Mesothelial cell of epicardium (in vitro differentiated cells): Measurements from ENCODE around the gene KL. TPM values are rescaled to one million over a fixed set of nuclear protein-coding genes. Genes with fewer than 3 reads are reported as not detected.

ENCODE experiments used
- DNase-seq, 2 experiments: peaks; one replicate each; pipeline ENCODE4 v3.0.0; 2021; ENCODE audit warnings: low spot score in 2 of 2; ENCODE audit not compliant: unreplicated experiment in 2 of 2
- H3K27ac Mint-ChIP-seq: 2 replicates; pipeline ENCODE4 v1.8.0; 2021; ENCODE audit warnings: mixed read lengths
- H3K27me3 Mint-ChIP-seq: 2 replicates; pipeline ENCODE4 v1.8.0; 2021; ENCODE audit warnings: low read depth, mixed read lengths
- H3K36me3 Mint-ChIP-seq: 2 replicates; pipeline ENCODE4 v1.8.0; 2021; ENCODE audit warnings: mixed read lengths
- H3K4me1 Mint-ChIP-seq: 2 replicates; pipeline ENCODE4 v1.8.0; 2021; ENCODE audit warnings: mixed read lengths
- H3K4me3 Mint-ChIP-seq: 2 replicates; pipeline ENCODE4 v1.8.0; 2021; ENCODE audit warnings: mild to moderate bottlenecking, moderate library complexity, mixed read lengths
- H3K9me3 Mint-ChIP-seq: 2 replicates; pipeline ENCODE4 v1.8.0; 2021; ENCODE audit warnings: mixed read lengths
- CTCF ChIP-seq: fragments of 200-600 bp; sonication (generic); IDR thresholded peaks from one replicate; pipeline ENCODE4 v1.5.0; 2021; ENCODE audit warnings: antibody characterized with exemption; ENCODE audit not compliant: unreplicated experiment
- total RNA-seq: library from RNA; stranded (reverse); gene quantifications from 3 replicates; pipeline ENCODE4 v1.2.1, GENCODE V29; 2021

KL gene
- total RNA-seq, 1 donor from 2014 or later: 0.40 TPM

GRCh38 chr13:33110713-33111413 lies 94.6 kb downstream of the KL start:
- Mint-ChIP-seq H3K27me3 (no peaks in the 10 kb centered on the region), H3K4me3 (no peak overlapping the region), H3K4me1 (peaks cover 27% of the 10 kb centered on the region), H3K9me3 (no peaks in the 10 kb centered on the region), H3K36me3 (peaks cover 44% of the 10 kb centered on the region), H3K27ac (peak overlapping the region; percentile 10)
- no peak for TF ChIP-seq CTCF
- no peak for DNase-seq

DNA sequence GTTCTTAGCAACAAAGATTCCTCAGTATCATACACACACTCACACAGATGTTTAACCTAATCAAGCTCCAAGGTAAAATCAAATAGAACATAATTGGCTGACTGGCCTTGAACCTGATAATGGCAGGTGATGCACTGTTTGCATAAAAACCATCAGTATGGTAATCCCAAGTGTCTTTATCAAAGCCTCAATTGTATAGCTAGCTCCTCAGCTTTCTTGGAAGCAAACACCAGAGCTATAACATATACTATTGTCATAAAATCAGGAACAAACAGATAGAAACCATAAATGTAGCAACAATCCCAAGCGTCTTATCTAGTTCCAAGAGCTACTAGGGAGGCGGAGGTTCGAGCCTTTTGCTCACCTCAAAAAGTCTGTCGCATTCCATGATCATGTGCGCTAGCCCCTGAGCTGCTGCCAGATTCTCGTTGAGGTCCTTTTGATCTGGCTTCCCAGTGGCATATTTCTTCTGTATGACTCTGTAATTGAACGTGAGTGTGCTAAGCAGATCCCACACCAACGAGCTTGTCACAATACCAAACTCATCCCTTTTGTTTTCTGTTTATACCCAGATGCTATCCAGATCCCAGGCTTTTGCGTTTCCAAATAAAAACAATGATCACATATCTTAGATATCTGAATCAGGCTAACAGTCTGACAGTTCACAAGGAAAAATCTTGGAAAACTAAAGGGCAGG lies 95.3 kb downstream of the KL start:
- Mint-ChIP-seq H3K27me3 (no peaks in the 10 kb centered on the region), H3K27ac (peak overlapping the region; percentile 77), H3K9me3 (no peaks in the 10 kb centered on the region), H3K4me3 (no peak overlapping the region), H3K36me3 (peaks cover 42% of the 10 kb centered on the region), H3K4me1 (peaks cover 29% of the 10 kb centered on the region)
- no peak for TF ChIP-seq CTCF
- no peak for DNase-seq

- no peak for TF ChIP-seq CTCF
- no peak for DNase-seq
- peaks cover 23% of the 10 kb centered on the region for H3K4me1 Mint-ChIP-seq
- no peak overlapping the region for H3K4me3 Mint-ChIP-seq
- H3K9me3 Mint-ChIP-seq: no peaks in the 10 kb centered on the region
- H3K27ac Mint-ChIP-seq: no peak overlapping the region
- H3K27me3 Mint-ChIP-seq: no peaks in the 10 kb centered on the region
- peaks cover 39% of the 10 kb centered on the region for H3K36me3 Mint-ChIP-seq
Observed at GRCh38 chr13:33112766-33113165, 96.5 kb downstream of the KL start.

DNA sequence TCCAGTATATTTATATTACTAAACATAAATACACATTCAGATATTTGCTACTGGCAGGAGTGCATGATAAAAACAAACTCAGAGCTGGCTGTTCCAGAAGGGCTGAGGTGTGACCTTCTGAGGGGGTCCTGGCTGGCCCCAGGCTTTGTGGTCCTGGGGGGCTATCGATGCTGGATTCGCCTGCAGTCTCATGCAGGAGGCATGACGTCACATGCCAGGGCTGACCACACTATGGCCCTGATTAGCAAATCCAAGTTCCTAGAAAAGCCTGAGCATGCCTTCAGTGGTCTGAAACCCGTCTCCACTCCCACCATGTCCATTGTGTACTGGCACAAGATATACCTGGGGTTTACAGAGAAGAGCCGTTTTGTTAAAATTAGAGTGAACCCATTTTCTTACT lies 97.9 kb downstream of the KL start:
- Mint-ChIP-seq H3K4me3 (no peak overlapping the region), H3K27me3 (no peaks in the 10 kb centered on the region), H3K9me3 (no peaks in the 10 kb centered on the region), H3K36me3 (peaks cover 34% of the 10 kb centered on the region), H3K27ac (no peak overlapping the region), H3K4me1 (peaks cover 32% of the 10 kb centered on the region)
- DNase-seq: no peak
- no peak for TF ChIP-seq CTCF

- Mint-ChIP-seq H3K36me3 (peaks cover 29% of the 10 kb centered on the region), H3K9me3 (no peaks in the 10 kb centered on the region), H3K4me1 (peaks cover 40% of the 10 kb centered on the region), H3K27me3 (no peaks in the 10 kb centered on the region), H3K4me3 (no peak overlapping the region), H3K27ac (no peak overlapping the region)
- no peak for DNase-seq
- no peak for TF ChIP-seq CTCF
Observed at GRCh38 chr13:33115274-33115673, 99.1 kb downstream of the KL start.
